GM12891 (cell line): ENCODE data around the gene YTHDF1.

Experiments
- DNase-seq: peaks from one replicate; pipeline ENCODE4 v3.0.0; 2011; ENCODE audit warnings: low spot score; ENCODE audit not compliant: insufficient read length
- FAIRE-seq: peaks from 2 replicates; lab custom pipeline; 2011; peaks lifted over from hg19 to GRCh38; lab: Jason Lieb, UNC
- PAX5 ChIP-seq: IDR thresholded peaks from 2 replicates; pipeline ENCODE4 v1.6.1; 2011; ENCODE audit warnings: low read length, moderate library complexity, mild to moderate bottlenecking; ENCODE audit not compliant: insufficient read depth, severe bottlenecking
- POLR2A ChIP-seq: IDR thresholded peaks from 2 replicates; pipeline ENCODE4 v1.6.1; 2011; ENCODE audit warnings: low read depth, low read length, control low read depth
- POLR2AphosphoS5 ChIP-seq: IDR thresholded peaks from 2 replicates; pipeline ENCODE4 v1.6.1; 2011; ENCODE audit warnings: low read depth, low read length, control low read depth
- POU2F2 ChIP-seq: IDR thresholded peaks from 2 replicates; pipeline ENCODE4 v1.6.1; 2011; ENCODE audit warnings: low read depth, mild to moderate bottlenecking, control low read depth, low read length, moderate library complexity
- SPI1 ChIP-seq: IDR thresholded peaks from 2 replicates; pipeline ENCODE4 v1.6.1; 2011; ENCODE audit warnings: low read depth, low read length, control low read depth
- TAF1 ChIP-seq: IDR thresholded peaks from 2 replicates; pipeline ENCODE4 v1.6.1; 2011; ENCODE audit warnings: low read depth, low read length, control low read depth

Gene YTHDF1

GRCh38 chr20:63167918-63168520 is 47.9 kb downstream of the YTHDF1 start:
- FAIRE-seq (no peak), DNase-seq (no peak)
- TF ChIP-seq PAX5 (no peak), POLR2A (no peak), SPI1 (no peak), POU2F2 (no peak), POLR2AphosphoS5 (no peak), TAF1 (no peak)

- TF ChIP-seq POU2F2 (no peak), TAF1 (no peak), SPI1 (no peak), PAX5 (no peak), POLR2A (no peak), POLR2AphosphoS5 (no peak)
- DNase-seq: no peak
- no peak for FAIRE-seq
Observed at GRCh38 chr20:63167026-63167917, 48.7 kb downstream of the YTHDF1 start.

- FAIRE-seq: no peak
- no peak for TF ChIP-seq POLR2AphosphoS5
- no peak for TF ChIP-seq POU2F2
- no peak for TF ChIP-seq SPI1
- TF ChIP-seq TAF1: no peak
- TF ChIP-seq POLR2A: no peak
Observed at GRCh38 chr20:63166193-63167020, 49.5 kb downstream of the YTHDF1 start.

GRCh38 chr20:63165356-63166192 is 50.4 kb downstream of the YTHDF1 start:
- TF ChIP-seq POLR2A (no peak), PAX5 (no peak), POLR2AphosphoS5 (no peak), TAF1 (no peak), POU2F2 (no peak), SPI1 (no peak)
- FAIRE-seq (no peak), DNase-seq (no peak)

More at GRCh38 chr20:63166193-63167020, 49.5 kb downstream of the YTHDF1 start:
- DNase-seq: no peak

- TF ChIP-seq PAX5 (no peak), POLR2AphosphoS5 (no peak), SPI1 (no peak), TAF1 (no peak), POU2F2 (no peak), POLR2A (no peak)
- DNase-seq (no peak), FAIRE-seq (no peak)
Observed at GRCh38 chr20:63164484-63165355, 51.2 kb downstream of the YTHDF1 start.

GRCh38 chr20:63163596-63164483 is 52.1 kb downstream of the YTHDF1 start:
- no peak for DNase-seq
- no peak for FAIRE-seq
- TF ChIP-seq SPI1 (no peak), PAX5 (no peak), POLR2A (no peak), TAF1 (no peak), POU2F2 (no peak), POLR2AphosphoS5 (no peak)

GRCh38 chr20:63163171-63163570 is 52.8 kb downstream of the YTHDF1 start:
- FAIRE-seq: no peak
- DNase-seq: no peak
- TF ChIP-seq POLR2AphosphoS5 (no peak), POU2F2 (no peak), TAF1 (no peak), PAX5 (no peak), SPI1 (no peak), POLR2A (no peak)
